ENCODE data around the gene UTS2R.

- TF ChIP-seq CTCF (IDR thresholded peaks at IDR 0.05 in 4 of 5, conservative IDR thresholded peaks at IDR 0.05 in 1 of 5) (peak in 3 of 5 experiments; percentile 10 to 33 (median 15)), POLR2A (IDR thresholded peaks at IDR 0.05) (peak; percentile 54 to 70)
Observed at GRCh38 chr17:82418001-82418986, 46.7 kb downstream of the UTS2R start, which contains the start of the genes HEXD and OGFOD3.
